IMR-90 (cell line): ENCODE measurements around the gene USH2A. TPM values are rescaled to one million over a fixed set of nuclear protein-coding genes. Genes with fewer than 3 reads are reported as not detected.

Experiments used
- ATAC-seq: fragments of 200-7000 bp; cut with Tn5 transposase; 2 replicates; pipeline ENCODE4 v1.9.1; 2020; ENCODE audit warnings: low read depth, mild to moderate bottlenecking, moderate library complexity
- BruUV-seq: library from RNA; stranded (reverse); fragments of 400-500 nt; replicated peaks from 2 replicates; lab custom pipeline; 2021; lab: Mats Ljungman, UMichigan
- CTCF ChIA-PET: fragments of 300-600 bp; formaldehyde crosslinking; extraction: SDS; loops from one replicate; lab custom pipeline; 2021; ENCODE audit warnings: antibody characterized with exemption; lab: Yijun Ruan, JAX
- POLR2A ChIA-PET: fragments of 300-600 bp; sonication (Branson Sonifier 250); formaldehyde crosslinking; loops from one replicate; lab custom pipeline; 2022; ENCODE audit warnings: antibody characterized with exemption; ENCODE audit not compliant: unreplicated experiment; lab: Charles Lee
- DNase-seq: peaks from one replicate; pipeline ENCODE4 v3.0.0; 2013
- H2AFZ ChIP-seq: replicated peaks from 2 replicates; pipeline ENCODE3; 2013; ENCODE audit warnings: low read length, mild to moderate bottlenecking; ENCODE audit not compliant: poor library complexity
- H2AK5ac ChIP-seq: 2 replicates; pipeline ENCODE4 v1.6.1; 2013; ENCODE audit warnings: low read depth, low read length, inconsistent platforms
- H2AK9ac ChIP-seq: replicated peaks from 2 replicates; pipeline ENCODE3; 2013; ENCODE audit warnings: mild to moderate bottlenecking, low read depth, low read length, moderate library complexity; ENCODE audit not compliant: poor library complexity
- H2BK120ac ChIP-seq: 2 replicates; pipeline ENCODE4 v1.6.1; 2013; ENCODE audit warnings: low read depth, low read length, inconsistent platforms
- H2BK15ac ChIP-seq: 3 replicates; pipeline ENCODE4 v1.6.1; 2013; ENCODE audit warnings: low read depth, low read length, inconsistent platforms
- H2BK20ac ChIP-seq: 2 replicates; pipeline ENCODE4 v1.6.1; 2013; ENCODE audit warnings: low read depth, mild to moderate bottlenecking, inconsistent platforms, low read length, moderate library complexity
- H2BK5ac ChIP-seq: 2 replicates; pipeline ENCODE4 v1.6.1; 2013; ENCODE audit warnings: mild to moderate bottlenecking, low read depth, low read length, inconsistent platforms; ENCODE audit not compliant: poor library complexity, severe bottlenecking
- H3K14ac ChIP-seq: replicated peaks from 2 replicates; pipeline ENCODE4 v1.6.1; 2013; ENCODE audit warnings: low read depth, low read length, inconsistent platforms
- H3K18ac ChIP-seq: 2 replicates; pipeline ENCODE4 v1.6.1; 2013; ENCODE audit warnings: low read depth, low read length, control low read depth
- H3K23ac ChIP-seq: 2 replicates; pipeline ENCODE4 v1.6.1; 2013; ENCODE audit warnings: low read depth, low read length, inconsistent platforms
- H3K27ac ChIP-seq: 2 replicates; pipeline ENCODE4 v1.5.1; 2013; ENCODE audit warnings: mild to moderate bottlenecking, control low read depth, low read length; ENCODE audit not compliant: insufficient read depth
- H3K27me3 ChIP-seq: 2 replicates; pipeline ENCODE4 v1.6.1; 2013; ENCODE audit warnings: low read length; ENCODE audit not compliant: control insufficient read depth, insufficient read depth
- H3K36me3 ChIP-seq: 2 replicates; pipeline ENCODE4 v1.6.1; 2013; ENCODE audit warnings: low read length, mixed read lengths; ENCODE audit not compliant: control insufficient read depth, insufficient read depth
- H3K4ac ChIP-seq: 2 replicates; pipeline ENCODE4 v1.6.1; 2013; ENCODE audit warnings: low read depth, low read length, inconsistent platforms
- H3K4me1 ChIP-seq: 2 replicates; pipeline ENCODE4 v1.6.1; 2013; ENCODE audit warnings: low read length, mixed read lengths; ENCODE audit not compliant: control insufficient read depth, insufficient read depth
- H3K4me2 ChIP-seq: 2 replicates; pipeline ENCODE4 v1.6.1; 2013; ENCODE audit warnings: low read depth, mild to moderate bottlenecking, control low read depth, low read length, moderate library complexity
- H3K4me3 ChIP-seq: 2 replicates; pipeline ENCODE4 v1.5.1; 2013; ENCODE audit warnings: low read depth, mild to moderate bottlenecking, control low read depth, low read length, moderate library complexity; ENCODE audit not compliant: insufficient read depth
- H3K56ac ChIP-seq: 2 replicates; pipeline ENCODE4 v1.6.1; 2013; ENCODE audit warnings: low read length, inconsistent platforms; ENCODE audit not compliant: insufficient read depth; ENCODE audit errors: extremely low read depth
- H3K79me1 ChIP-seq, 2 experiments: 2 replicates each; pipeline ENCODE4 v1.6.1; 2013; ENCODE audit warnings: low read length in 2 of 2, inconsistent platforms in 1 of 2, low read depth in 1 of 2
- H3K9ac ChIP-seq: 2 replicates; pipeline ENCODE4 v1.6.1; 2013; ENCODE audit warnings: low read depth, low read length, control low read depth
- H3K9me1 ChIP-seq: 2 replicates; pipeline ENCODE4 v1.6.1; 2013; ENCODE audit warnings: low read length, inconsistent platforms; ENCODE audit not compliant: insufficient read depth
- H3K9me3 ChIP-seq: 2 replicates; pipeline ENCODE4 v1.6.1; 2013; ENCODE audit warnings: low read length; ENCODE audit not compliant: control insufficient read depth, insufficient read depth
- H4K20me1 ChIP-seq: 2 replicates; pipeline ENCODE4 v1.6.1; 2013; ENCODE audit warnings: low read length, inconsistent platforms; ENCODE audit not compliant: insufficient read depth
- H4K5ac ChIP-seq: 2 replicates; pipeline ENCODE4 v1.6.1; 2013; ENCODE audit warnings: mild to moderate bottlenecking, low read depth, low read length, control low read depth
- H4K8ac ChIP-seq, 2 experiments: 2 replicates each; pipeline ENCODE4 v1.6.1; 2013; ENCODE audit warnings: low read depth in 2 of 2, low read length in 2 of 2, control low read depth in 1 of 2, inconsistent platforms in 1 of 2
- H4K91ac ChIP-seq: 2 replicates; pipeline ENCODE4 v1.6.1; 2013; ENCODE audit warnings: low read depth, low read length, inconsistent platforms; ENCODE audit not compliant: insufficient read depth
- BHLHE40 ChIP-seq: fragments of 150-350 bp; IDR thresholded peaks from 2 replicates; pipeline ENCODE4 v1.6.1; 2016; ENCODE audit warnings: mild to moderate bottlenecking, low read depth, low read length
- FOS ChIP-seq: fragments of 150-350 bp; IDR thresholded peaks from 2 replicates; pipeline ENCODE4 v1.6.1; 2016; ENCODE audit warnings: low read depth, low read length
- RAD21 ChIP-seq: IDR thresholded peaks from 2 replicates; pipeline ENCODE4 v1.6.1; 2012; ENCODE audit warnings: low read length, improper control_type of control experiment
- WGBS, 2 experiments: methylation state at CpG; one replicate each; pipeline versions ENCODE4 v1.1.5 to v1.1.7; 2013; ENCODE audit warnings: missing lambda C conversion rate in 2 of 2; ENCODE audit not compliant: insufficient read length in 1 of 2; ENCODE audit errors: extremely low coverage in 2 of 2; 5-methylcytosine and 5-hydroxymethylcytosine counted together
- dilution Hi-C: fragments of 300-500 bp; cut with HindIII; formaldehyde crosslinking; loops from one replicate; pipeline ENCODE4 v1.14.3; 2018; ENCODE audit warnings: low sequenced_read_pairs; ENCODE audit not compliant: unreplicated experiment
- in situ Hi-C: fragments of 300-500 bp; cut with MboI; formaldehyde crosslinking; loops from 3 replicates; pipeline ENCODE4 v1.14.3; 2019; ENCODE audit warnings: low sequenced_read_pairs, inconsistent platforms, mixed read lengths
- intact Hi-C: fragments of 100-400 bp; cut with micrococcal nuclease; formaldehyde crosslinking; loops from 2 replicates; pipeline ENCODE4 v1.10.0; 2022
- polyA plus RNA-seq, 3 experiments: library from polyadenylated mRNA; depleted of rRNA; stranded (reverse); fragments of >200 nt; gene quantifications; 2 replicates each; pipeline ENCODE4 v1.2.3, GENCODE V29; 2012; ENCODE audit warnings: low replicate concordance in 1 of 3
- total RNA-seq: library from RNA; depleted of rRNA; stranded (reverse); fragments of >200 nt; gene quantifications from 2 replicates; pipeline ENCODE4 v1.2.3, GENCODE V29; 2012

The USH2A gene
- total and polyA plus RNA-seq, 2 of the 4 experiments (the other 2 are of a cell fraction), result under 0.01 to 0.02 TPM

- no peak for TF ChIP-seq RAD21
Observed at GRCh38 chr1:216073793-216074595, 349.3 kb downstream of the USH2A start (continued).

GRCh38 chr1:216071262-216071661 is 352.0 kb downstream of the USH2A start:
- Histone ChIP-seq H2BK15ac (no peak overlapping the region), H3K27me3 (no peaks in the 10 kb centered on the region), H4K5ac (no peak overlapping the region), H3K36me3 (no peaks in the 10 kb centered on the region), H3K23ac (no peak overlapping the region), H2AK9ac (no peak overlapping the region), H4K8ac (no peak overlapping the region), H3K14ac (no peak overlapping the region), H3K4me3 (no peak overlapping the region), H4K91ac (no peak overlapping the region), H2BK20ac (no peak overlapping the region), H3K9ac (no peak overlapping the region), H2AK5ac (no peak overlapping the region), H3K18ac (no peak overlapping the region), H2BK5ac (no peak overlapping the region), H3K56ac (no peak overlapping the region), H2BK120ac (no peak overlapping the region), H3K9me1 (no peaks in the 10 kb centered on the region), H3K27ac (no peak overlapping the region), H2AFZ (no peak overlapping the region), H3K9me3 (no peaks in the 10 kb centered on the region), H3K79me1 (no peaks in the 10 kb centered on the region), H3K4ac (no peak overlapping the region), H3K4me2 (no peak overlapping the region), H3K4me1 (peaks cover 6% of the 10 kb centered on the region), H4K20me1 (no peaks in the 10 kb centered on the region)
- no peak for TF ChIP-seq BHLHE40
- no peak for TF ChIP-seq FOS
- dilution Hi-C loops (no loop called here), in situ Hi-C loops (no loop called here), intact Hi-C loops (no loop called here)
- no TSS peak for BruUV-seq
- POLR2A ChIA-PET, result no interaction called here
- no CpG with 5 or more reads among the region's 3 CpGs for whole genome bisulfite sequencing, 2 experiments
- CTCF ChIA-PET, result interaction anchor here (0.7 kb wide), 2 partner anchors 123 to 1200 kb away, joined by 5 to 8 read pairs; no protein-coding TSS in a partner anchor
- DNase-seq (no peak), ATAC-seq (no peak)
